Prostate gland (tissue), 2 donors: Measurements from ENCODE around the gene PAFAH2. TPM values are rescaled to one million over a fixed set of nuclear protein-coding genes. Genes with fewer than 3 reads are reported as not detected.
"Not testable (repeated sequence)": the region's sequence is repeated elsewhere in the genome, so short reads cannot be mapped to it uniquely, and the experiment has no call there.

Source experiments
- DNase-seq: peaks from one replicate; pipeline ENCODE4 v3.0.0-alpha.2; 2019; ENCODE audit warnings: low spot score
- H3K27ac ChIP-seq, 2 donors: fragments of 200-600 bp; sonication (generic); 2 replicates each; pipeline ENCODE4 v1.5.1; 2017 to 2019
- H3K27me3 ChIP-seq: fragments of 200-600 bp; sonication (generic); replicated peaks from 2 replicates; pipeline ENCODE4 v1.5.1; 2019; ENCODE audit not compliant: insufficient read depth
- H3K36me3 ChIP-seq, 2 donors: fragments of 200-600 bp; sonication (generic); 1 replicate in 1 of 2; 2 replicates in 1 of 2; pipeline versions ENCODE4 v1.5.1 to v1.8.1; 2017 to 2019
- H3K4me1 ChIP-seq: fragments of 200-600 bp; sonication (generic); replicated peaks from 2 replicates; pipeline ENCODE4 v1.5.1; 2019
- H3K4me3 ChIP-seq, 2 donors: fragments of 200-600 bp; sonication (generic); 2 replicates each; pipeline ENCODE4 v1.5.1; 2017 to 2019
- H3K9me3 ChIP-seq: fragments of 200-600 bp; sonication (generic); 2 replicates; pipeline ENCODE4 v1.5.1; 2017
- POLR2A ChIP-seq: fragments of 450-650 bp; IDR thresholded peaks from one replicate; pipeline ENCODE4 v1.6.1; 2016; ENCODE audit warnings: antibody characterized with exemption, mild to moderate bottlenecking
- POLR2AphosphoS5 ChIP-seq: sonication (generic); formaldehyde crosslinking; IDR thresholded peaks from one replicate; pipeline ENCODE4 v1.6.1; 2017; ENCODE audit warnings: antibody characterized with exemption
- WGBS: methylation state at CpG from one replicate; pipeline ENCODE4 v1.1.5; 2018; 5-methylcytosine and 5-hydroxymethylcytosine counted together
- intact Hi-C: fragments of 100-400 bp; cut with DNase I; formaldehyde crosslinking; loops from one replicate; pipeline ENCODE4 v1.14.2; 2022
- total RNA-seq, 2 donors: library from RNA; depleted of rRNA; stranded (reverse); fragments of >200 nt; gene quantifications; one replicate each; pipeline ENCODE4 v1.1.0, GENCODE V29; 2016
- TF ChIP-seq, protein P1 (sequence below), 4 experiments: fragments of 200-600 bp in 2 of 4; fragments of 450-650 bp in 2 of 4; sonication (generic) in 2 of 4; IDR thresholded peaks; 1 replicate in 3 of 4; 2 replicates in 1 of 4; pipeline ENCODE4 v1.5.1; 2016 to 2019; ENCODE audit warnings: antibody characterized with exemption in 4 of 4, mild to moderate bottlenecking in 2 of 4, moderate library complexity in 2 of 4

PAFAH2 gene
- total RNA-seq, 2 donors from 2014 or later, result 17.4 to 18.7 TPM

DNA sequence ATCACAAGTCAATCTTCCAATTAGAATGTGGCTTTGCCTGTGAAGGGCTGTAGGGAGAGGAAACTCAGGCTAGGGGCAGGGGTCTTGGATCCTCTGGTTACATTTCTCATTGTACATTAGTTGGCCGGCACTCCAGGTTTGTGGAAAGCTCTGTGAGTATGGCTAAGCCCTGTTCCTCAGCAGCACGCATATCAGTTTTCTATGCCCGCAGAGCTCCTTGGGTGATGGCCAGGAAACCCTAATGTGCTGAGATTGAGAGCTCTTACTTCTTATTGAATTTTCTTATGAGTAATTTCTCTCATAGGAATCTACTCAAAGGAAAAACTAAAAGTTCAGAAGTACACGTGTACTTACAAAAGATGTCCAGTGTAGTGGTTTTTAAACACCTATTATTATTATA, 60.9 kb downstream of the PAFAH2 start:
- Histone ChIP-seq H3K9me3 (no peaks in the 10 kb centered on the region), H3K27ac (no peak overlapping the region), H3K27me3 (no peaks in the 10 kb centered on the region), H3K4me3 (no peak overlapping the region), H3K36me3 (no peaks in the 10 kb centered on the region), H3K4me1 (no peaks in the 10 kb centered on the region)
- intact Hi-C loops, result no loop called here
- TF ChIP-seq POLR2A (no peak), POLR2AphosphoS5 (no peak)
- TF ChIP-seq, protein P1, sequence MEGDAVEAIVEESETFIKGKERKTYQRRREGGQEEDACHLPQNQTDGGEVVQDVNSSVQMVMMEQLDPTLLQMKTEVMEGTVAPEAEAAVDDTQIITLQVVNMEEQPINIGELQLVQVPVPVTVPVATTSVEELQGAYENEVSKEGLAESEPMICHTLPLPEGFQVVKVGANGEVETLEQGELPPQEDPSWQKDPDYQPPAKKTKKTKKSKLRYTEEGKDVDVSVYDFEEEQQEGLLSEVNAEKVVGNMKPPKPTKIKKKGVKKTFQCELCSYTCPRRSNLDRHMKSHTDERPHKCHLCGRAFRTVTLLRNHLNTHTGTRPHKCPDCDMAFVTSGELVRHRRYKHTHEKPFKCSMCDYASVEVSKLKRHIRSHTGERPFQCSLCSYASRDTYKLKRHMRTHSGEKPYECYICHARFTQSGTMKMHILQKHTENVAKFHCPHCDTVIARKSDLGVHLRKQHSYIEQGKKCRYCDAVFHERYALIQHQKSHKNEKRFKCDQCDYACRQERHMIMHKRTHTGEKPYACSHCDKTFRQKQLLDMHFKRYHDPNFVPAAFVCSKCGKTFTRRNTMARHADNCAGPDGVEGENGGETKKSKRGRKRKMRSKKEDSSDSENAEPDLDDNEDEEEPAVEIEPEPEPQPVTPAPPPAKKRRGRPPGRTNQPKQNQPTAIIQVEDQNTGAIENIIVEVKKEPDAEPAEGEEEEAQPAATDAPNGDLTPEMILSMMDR (IDR thresholded peaks at IDR 0.05), result no peak
- WGBS, result 60% methylated on average over 4 of the region's 4 CpGs
- no peak for DNase-seq

DNA sequence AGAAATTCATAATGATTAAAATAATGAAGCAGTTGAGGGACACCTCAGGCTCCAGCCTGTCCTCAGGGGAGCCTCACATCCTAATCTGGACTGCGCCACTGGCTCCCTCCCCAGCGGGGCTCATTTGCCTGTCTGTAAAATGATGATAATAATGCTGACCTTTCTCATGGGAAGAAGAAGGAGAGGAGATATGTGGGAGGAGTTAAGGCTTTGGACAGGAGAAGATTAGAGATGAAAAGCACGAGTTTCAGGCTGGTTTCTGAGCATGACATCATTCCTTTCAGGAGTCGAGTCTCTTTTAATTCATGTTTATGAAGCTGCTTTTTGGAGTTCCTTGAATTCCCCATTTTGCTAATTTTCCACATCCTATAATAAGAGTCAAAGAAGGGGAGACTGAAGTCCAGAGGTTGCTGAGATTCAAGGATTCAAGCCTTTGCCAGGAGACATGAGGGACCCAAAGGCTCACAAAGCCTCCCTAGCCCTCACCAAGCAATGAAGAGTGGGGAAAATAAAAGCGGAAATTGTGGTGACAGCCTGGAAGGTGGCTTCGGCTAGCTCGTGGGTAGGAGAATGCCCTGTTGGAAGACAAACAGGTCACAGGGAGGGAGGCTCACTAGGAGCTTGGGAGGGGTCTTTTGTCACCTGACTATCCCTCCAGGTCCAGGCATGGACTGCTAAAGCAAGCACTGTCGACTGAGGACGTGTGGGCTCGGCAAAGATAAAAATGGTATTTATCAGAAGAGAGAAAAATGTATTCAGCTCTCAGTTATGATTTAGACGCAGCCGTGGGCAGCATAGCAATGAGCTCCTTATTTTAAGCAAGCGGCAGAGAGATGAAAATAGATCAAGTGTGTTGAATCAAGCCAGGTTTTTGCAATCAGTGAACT, 64.1 kb downstream of the PAFAH2 start:
- intact Hi-C loops, result no loop called here
- 71% methylated on average over 13 of the region's 13 CpGs for WGBS
- Histone ChIP-seq H3K27me3 (no peaks in the 10 kb centered on the region), H3K27ac (no peak overlapping the region), H3K4me3 (no peak overlapping the region), H3K36me3 (no peaks in the 10 kb centered on the region), H3K4me1 (no peaks in the 10 kb centered on the region), H3K9me3 (no peaks in the 10 kb centered on the region)
- no peak for DNase-seq
- no peak for TF ChIP-seq POLR2AphosphoS5
- TF ChIP-seq, protein P1 (IDR thresholded peaks at IDR 0.05), result no peak
- TF ChIP-seq POLR2A, result no peak

GRCh38 chr1:25932811-25933400, 65.0 kb downstream of the PAFAH2 start:
- H3K9me3 ChIP-seq, H3K36me3 ChIP-seq, H3K4me3 ChIP-seq, intact Hi-C loops, H3K27me3 ChIP-seq, H3K27ac ChIP-seq, DNase-seq, H3K4me1 ChIP-seq: not testable (repeated sequence)
- WGBS, result 68% methylated on average over 12 of the region's 12 CpGs

DNA sequence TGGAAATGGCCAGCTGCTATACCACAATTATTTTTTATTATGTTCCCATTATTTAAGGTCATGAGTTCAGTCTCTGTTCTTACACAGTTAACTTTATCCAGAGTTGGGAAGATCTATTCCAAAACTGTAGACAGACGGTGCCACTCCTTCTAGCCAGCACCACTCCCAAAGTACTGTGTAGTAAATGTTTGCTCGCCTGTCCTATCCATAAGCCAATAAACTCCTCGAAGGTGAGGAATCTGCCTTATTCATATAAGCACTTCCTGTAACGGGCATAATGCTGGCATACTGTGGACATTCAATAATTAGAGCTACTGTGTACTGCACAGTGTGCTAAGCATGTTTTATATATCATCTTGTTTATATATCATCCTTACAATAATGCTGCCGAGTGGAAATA, 65.5 kb downstream of the PAFAH2 start:
- H3K27ac ChIP-seq, result no peak overlapping the region
- TF ChIP-seq POLR2A (no peak), POLR2AphosphoS5 (no peak)
- TF ChIP-seq, protein P1 (IDR thresholded peaks at IDR 0.05), result no peak

GRCh38 chr1:25929016-25929415, 68.8 kb downstream of the PAFAH2 start:
- no peak overlapping the region for H3K27ac ChIP-seq
- intact Hi-C loops, result no loop called here
- no peak overlapping the region for H3K4me3 ChIP-seq
- TF ChIP-seq, protein P1 (IDR thresholded peaks at IDR 0.05), result no peak
- no peak for TF ChIP-seq POLR2A
- TF ChIP-seq POLR2AphosphoS5, result no peak
- no peaks in the 10 kb centered on the region for H3K4me1 ChIP-seq
- no peak for DNase-seq
- H3K27me3 ChIP-seq, result no peaks in the 10 kb centered on the region
- no peaks in the 10 kb centered on the region for H3K36me3 ChIP-seq
- no peaks in the 10 kb centered on the region for H3K9me3 ChIP-seq
- WGBS, result 93% methylated on average over 7 of the region's 7 CpGs

More for the DNA sequence above, 65.5 kb downstream of the PAFAH2 start:
- no peak for DNase-seq
- no peaks in the 10 kb centered on the region for H3K9me3 ChIP-seq
- H3K27me3 ChIP-seq, result no peaks in the 10 kb centered on the region
- no peaks in the 10 kb centered on the region for H3K36me3 ChIP-seq
- H3K4me3 ChIP-seq, result no peak overlapping the region
- H3K4me1 ChIP-seq, result no peaks in the 10 kb centered on the region
- WGBS, result 40% methylated on average over 5 of the region's 5 CpGs
- intact Hi-C loops, result no loop called here
